Astrocyte of the cerebellum (primary cell): Measurements from ENCODE around the gene IKZF5.

Source experiments
- DNase-seq: peaks from one replicate; pipeline ENCODE4 v3.0.0-alpha.2; 2011; ENCODE audit warnings: low read depth
- H3K4me3 ChIP-seq: 2 replicates; pipeline ENCODE4 v1.5.1; 2011; ENCODE audit warnings: mild to moderate bottlenecking, low read depth, low read length, moderate library complexity
- in situ Hi-C: cut with HindIII; loops from 2 replicates; pipeline ENCODE4 v1.10.0; 2017; ENCODE audit warnings: low sequenced_read_pairs
- TF ChIP-seq, protein P1 (sequence below): IDR thresholded peaks from 2 replicates; pipeline ENCODE4 v1.5.1; 2012; ENCODE audit warnings: low read length, low read depth, moderate library complexity, mild to moderate bottlenecking; ENCODE audit errors: missing control alignments

IKZF5 gene, protein sequence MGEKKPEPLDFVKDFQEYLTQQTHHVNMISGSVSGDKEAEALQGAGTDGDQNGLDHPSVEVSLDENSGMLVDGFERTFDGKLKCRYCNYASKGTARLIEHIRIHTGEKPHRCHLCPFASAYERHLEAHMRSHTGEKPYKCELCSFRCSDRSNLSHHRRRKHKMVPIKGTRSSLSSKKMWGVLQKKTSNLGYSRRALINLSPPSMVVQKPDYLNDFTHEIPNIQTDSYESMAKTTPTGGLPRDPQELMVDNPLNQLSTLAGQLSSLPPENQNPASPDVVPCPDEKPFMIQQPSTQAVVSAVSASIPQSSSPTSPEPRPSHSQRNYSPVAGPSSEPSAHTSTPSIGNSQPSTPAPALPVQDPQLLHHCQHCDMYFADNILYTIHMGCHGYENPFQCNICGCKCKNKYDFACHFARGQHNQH

DNA sequence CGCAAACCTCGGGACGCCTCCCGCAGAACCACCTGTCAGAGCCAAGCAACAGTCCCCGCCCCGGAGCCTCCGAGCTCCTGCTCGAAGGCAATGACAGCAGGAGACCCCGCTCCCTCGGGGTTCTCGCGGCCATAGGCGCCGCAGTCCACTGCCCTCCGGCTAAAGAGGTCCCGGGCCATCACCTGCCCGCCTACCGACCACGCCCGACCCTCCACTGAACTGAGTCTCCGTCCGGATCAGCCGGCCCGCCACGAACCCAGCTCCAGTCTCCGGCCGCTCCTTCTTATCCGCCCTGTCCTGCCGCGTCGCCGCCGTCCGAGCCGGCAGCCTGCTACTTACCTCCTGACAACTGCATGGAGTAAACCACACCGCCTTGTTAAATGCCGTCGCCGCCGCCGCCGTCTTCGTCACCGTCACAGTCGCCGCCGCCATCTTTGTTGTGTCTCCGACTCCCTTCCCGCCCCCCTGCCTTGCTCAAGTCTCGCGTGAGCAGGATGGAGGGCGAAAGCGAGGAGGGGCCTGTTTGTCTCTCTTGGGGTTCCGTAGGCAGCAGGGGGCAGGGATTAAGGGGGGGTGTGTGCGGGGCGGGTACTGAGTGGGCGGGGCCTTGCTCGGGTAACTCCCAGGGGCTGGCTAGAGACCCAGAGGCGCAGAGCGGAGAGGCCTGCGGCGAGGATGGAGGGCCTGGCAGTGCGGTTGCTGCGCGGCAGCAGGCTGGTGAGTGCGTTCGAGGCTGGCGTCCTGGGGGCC, at the start of gene IKZF5, which contains the start of gene ACADSB:
Gene IKZF5, minus strand, starts transcription at position 441 of the 750 bp plus-strand sequence. CDS start 10,170 bp downstream, outside the sequence.
Gene ACADSB, plus strand, starts transcription at position 652 of the 750 bp plus-strand sequence. Its CDS starts 24 bp downstream, at position 676.
- H3K4me3 ChIP-seq = peak within 1 kb of the TSS; percentile 80
- TF ChIP-seq, protein P1, sequence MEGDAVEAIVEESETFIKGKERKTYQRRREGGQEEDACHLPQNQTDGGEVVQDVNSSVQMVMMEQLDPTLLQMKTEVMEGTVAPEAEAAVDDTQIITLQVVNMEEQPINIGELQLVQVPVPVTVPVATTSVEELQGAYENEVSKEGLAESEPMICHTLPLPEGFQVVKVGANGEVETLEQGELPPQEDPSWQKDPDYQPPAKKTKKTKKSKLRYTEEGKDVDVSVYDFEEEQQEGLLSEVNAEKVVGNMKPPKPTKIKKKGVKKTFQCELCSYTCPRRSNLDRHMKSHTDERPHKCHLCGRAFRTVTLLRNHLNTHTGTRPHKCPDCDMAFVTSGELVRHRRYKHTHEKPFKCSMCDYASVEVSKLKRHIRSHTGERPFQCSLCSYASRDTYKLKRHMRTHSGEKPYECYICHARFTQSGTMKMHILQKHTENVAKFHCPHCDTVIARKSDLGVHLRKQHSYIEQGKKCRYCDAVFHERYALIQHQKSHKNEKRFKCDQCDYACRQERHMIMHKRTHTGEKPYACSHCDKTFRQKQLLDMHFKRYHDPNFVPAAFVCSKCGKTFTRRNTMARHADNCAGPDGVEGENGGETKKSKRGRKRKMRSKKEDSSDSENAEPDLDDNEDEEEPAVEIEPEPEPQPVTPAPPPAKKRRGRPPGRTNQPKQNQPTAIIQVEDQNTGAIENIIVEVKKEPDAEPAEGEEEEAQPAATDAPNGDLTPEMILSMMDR = no peak
- in situ Hi-C loops = no loop called here
- peak; percentile 94 for DNase-seq

DNA sequence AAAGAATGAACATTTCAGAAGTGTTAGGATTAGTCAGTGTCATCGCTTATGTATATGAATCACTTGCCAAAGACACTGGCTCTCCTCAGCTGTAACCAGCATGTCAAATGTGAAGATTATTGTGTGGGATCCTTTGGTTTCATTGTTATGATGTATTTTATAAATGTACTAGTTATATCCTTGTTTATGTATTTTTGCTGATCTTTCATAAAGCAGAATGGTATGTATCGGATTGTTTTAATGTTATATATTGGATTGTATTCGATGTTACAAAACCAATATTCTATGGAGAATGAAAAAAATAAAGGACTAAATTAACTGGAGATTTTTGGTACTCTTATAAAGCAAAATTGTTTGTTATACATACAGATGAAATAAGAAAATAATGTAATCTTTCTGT, 49.4 kb upstream of the IKZF5 start:
- in situ Hi-C loops = no loop called here
- DNase-seq = no peak
- no peak overlapping the region for H3K4me3 ChIP-seq
- TF ChIP-seq, protein P1 = no peak

DNA sequence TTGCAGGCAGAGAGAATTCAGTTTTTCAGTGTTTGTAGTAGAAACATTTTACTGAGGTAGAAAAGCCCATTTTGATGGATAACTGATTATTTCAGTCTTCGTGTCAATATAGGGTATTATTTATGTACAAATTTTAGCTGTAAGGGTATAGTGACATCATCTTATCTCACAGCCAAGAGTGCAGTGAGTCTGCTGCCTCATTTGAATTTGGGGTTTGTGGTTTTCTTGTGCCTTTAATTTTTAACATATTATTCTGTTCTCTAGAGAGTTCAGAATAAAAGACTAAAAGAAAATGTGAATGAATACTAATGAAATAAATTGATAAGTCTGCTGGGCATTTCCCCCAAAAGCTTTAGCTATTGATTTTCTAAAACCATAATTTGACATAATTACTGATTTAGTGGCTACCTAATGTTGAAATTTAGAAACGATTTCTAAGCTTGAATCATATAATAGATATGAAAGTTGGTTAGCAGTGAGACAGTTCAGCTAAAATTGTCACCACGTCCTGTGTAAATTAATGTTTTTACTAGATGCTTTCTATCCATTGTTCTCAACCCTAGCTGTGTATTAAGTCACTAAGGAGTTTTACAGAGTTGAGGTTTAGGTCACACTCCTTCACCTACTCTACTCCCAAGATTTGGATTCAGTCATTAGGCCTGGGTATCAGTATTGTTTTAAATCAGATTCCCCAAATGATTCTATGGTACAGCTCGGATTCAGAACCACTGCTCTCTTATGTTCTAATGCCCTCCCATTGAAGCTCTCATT, 37.6 kb upstream of the IKZF5 start:
- TF ChIP-seq, protein P1 = no peak
- no peak for DNase-seq
- in situ Hi-C loops = no loop called here
- H3K4me3 ChIP-seq = no peak overlapping the region

DNA sequence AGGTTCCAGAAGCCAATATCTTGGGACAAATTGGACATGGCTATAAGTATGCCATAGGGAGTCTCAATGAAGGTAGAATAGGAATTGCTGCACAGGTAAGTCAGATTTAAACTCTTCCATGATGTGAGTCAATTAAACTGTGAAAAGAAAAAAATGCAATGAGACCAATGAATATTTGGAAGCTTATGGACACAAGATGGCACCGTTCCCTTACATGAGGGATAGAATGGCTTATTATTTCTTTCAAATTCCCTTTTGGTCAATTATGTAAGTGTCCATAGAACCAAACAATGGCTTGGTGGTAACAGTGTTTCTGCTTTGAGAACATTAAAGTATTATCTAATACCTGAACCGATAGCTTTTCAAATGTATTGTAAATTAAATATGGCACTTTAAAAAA, 35.8 kb upstream of the IKZF5 start:
- TF ChIP-seq, protein P1 = no peak
- peak; percentile 5 for DNase-seq
- H3K4me3 ChIP-seq = no peak overlapping the region
- in situ Hi-C loops = no loop called here

DNA sequence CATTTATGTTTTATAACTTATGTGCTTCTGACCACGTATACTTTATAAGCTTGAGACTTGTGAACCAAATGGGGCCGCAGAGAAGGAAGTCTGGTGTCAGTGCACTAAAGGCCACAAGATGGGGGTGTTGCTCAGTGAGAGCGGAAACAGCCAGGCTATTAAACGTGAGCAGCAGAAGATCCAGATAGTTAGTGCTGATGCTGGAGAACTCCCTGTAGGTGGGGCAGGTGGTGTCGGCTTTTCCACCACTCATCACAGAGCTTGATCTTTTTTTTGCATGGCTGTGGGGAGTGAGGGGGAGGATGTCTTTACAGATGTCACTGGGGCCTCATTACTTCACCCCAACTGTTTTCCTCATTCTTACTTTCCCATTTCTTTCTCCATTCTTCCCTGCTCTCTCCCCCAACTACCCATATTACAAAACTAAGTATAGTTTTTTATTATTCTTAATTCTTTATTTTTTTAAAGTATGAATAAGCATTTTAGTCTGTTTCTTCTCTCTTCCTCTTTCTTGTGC, 34.9 kb upstream of the IKZF5 start:
- H3K4me3 ChIP-seq = no peak overlapping the region
- in situ Hi-C loops = no loop called here
- TF ChIP-seq, protein P1 = peak; percentile 92
- DNase-seq = peak; percentile 48
